GM21423 (cell line): Measurements from ENCODE around the gene B3GNT9.
"Not testable (repeated sequence)": the region's sequence is repeated elsewhere in the genome, so short reads cannot be mapped to it uniquely, and the experiment has no call there.

Experiments
- ATAC-seq: cut with Tn5 transposase; IDR thresholded peaks from one replicate; pipeline ENCODE4 v1.9.1; 2021; ENCODE audit warnings: mild to moderate bottlenecking, moderate library complexity; ENCODE audit not compliant: unreplicated experiment

Gene B3GNT9

GRCh38 chr16:67154578-67155294 is 3.9 kb upstream of the B3GNT9 start:
- ATAC-seq = no peak

- no peak for ATAC-seq
Measured at GRCh38 chr16:67151431-67152097, 766 bp upstream of the B3GNT9 start.

GRCh38 chr16:67150047-67150832 is 558 bp downstream of the B3GNT9 start:
- peak; percentile 28 for ATAC-seq

- ATAC-seq = no peak
Measured at GRCh38 chr16:67149276-67150046, 1.3 kb downstream of the B3GNT9 start.

GRCh38 chr16:67148656-67149275 is 2.0 kb downstream of the B3GNT9 start:
- no peak for ATAC-seq

GRCh38 chr16:67148221-67148620 is 2.6 kb downstream of the B3GNT9 start:
- ATAC-seq = no peak

- ATAC-seq = no peak
Measured at GRCh38 chr16:67147437-67148140, 3.2 kb downstream of the B3GNT9 start.

- ATAC-seq = no peak
Measured at GRCh38 chr16:67146523-67147357, 4.1 kb downstream of the B3GNT9 start.

- ATAC-seq = no peak
Measured at GRCh38 chr16:67145746-67146145, 5.1 kb downstream of the B3GNT9 start.

- no peak for ATAC-seq
Measured at GRCh38 chr16:67144943-67145342, 5.9 kb downstream of the B3GNT9 start.

- ATAC-seq = no peak
Measured at GRCh38 chr16:67142342-67142741, 8.5 kb downstream of the B3GNT9 start.

GRCh38 chr16:67141391-67141790 is 9.4 kb downstream of the B3GNT9 start:
- no peak for ATAC-seq

- no peak for ATAC-seq
Measured at GRCh38 chr16:67137605-67138004, 13.2 kb downstream of the B3GNT9 start.

- ATAC-seq = no peak
Measured at GRCh38 chr16:67129422-67129821, 21.4 kb downstream of the B3GNT9 start.

GRCh38 chr16:67128887-67129286 is 21.9 kb downstream of the B3GNT9 start:
- ATAC-seq = no peak

- no peak for ATAC-seq
Measured at GRCh38 chr16:67128417-67128816, 22.4 kb downstream of the B3GNT9 start.

GRCh38 chr16:67122799-67123198 is 28.0 kb downstream of the B3GNT9 start:
- ATAC-seq = not testable (repeated sequence)

- no peak for ATAC-seq
Measured at GRCh38 chr16:67120025-67120424, 30.8 kb downstream of the B3GNT9 start.

- no peak for ATAC-seq
Measured at GRCh38 chr16:67117716-67118115, 33.1 kb downstream of the B3GNT9 start.
